Left renal pelvis (tissue), 4 donors: ENCODE results near the gene UCP2. TPM values are rescaled to one million over a fixed set of nuclear protein-coding genes. Genes with fewer than 3 reads are reported as not detected.

ENCODE experiments used
- DNase-seq, 4 donors: peaks; one replicate each; pipeline ENCODE4 v3.0.0-alpha.2; 2013; ENCODE audit warnings: low read depth in 4 of 4, low spot score in 3 of 4
- polyA plus RNA-seq, 4 donors: library from polyadenylated mRNA; unstranded; fragments of 120-200 nt; gene quantifications; one replicate each; pipeline ENCODE4 v1.2.1, GENCODE V29; 2013; ENCODE audit not compliant: insufficient read length in 4 of 4

The UCP2 gene
- polyA plus RNA-seq = 10 to 100 TPM; 48.0 to 79.8 (median 63.6) TPM

GRCh38 chr11:73982595-73982989, at the start of gene UCP2:
Gene UCP2, minus strand, starts transcription at chr11:73982843. Its CDS starts 4,465 bp downstream, at chr11:73978378.
- DNase-seq = peak in 3 of 4 donors; percentile 47 to 55 (median 52)

GRCh38 chr11:74030723-74031676, 48.4 kb upstream of the UCP2 start:
- DNase-seq = no peak

GRCh38 chr11:74025467-74026166, 43.0 kb upstream of the UCP2 start:
- DNase-seq = no peak

- no peak for DNase-seq
These were observed 41.8 kb upstream of the UCP2 start for GRCh38 chr11:74024261-74025029.

- DNase-seq = no peak
These were observed 40.6 kb upstream of the UCP2 start for GRCh38 chr11:74023276-74023675.

GRCh38 chr11:74022546-74022945, 39.9 kb upstream of the UCP2 start:
- no peak for DNase-seq

GRCh38 chr11:74021998-74022397, 39.4 kb upstream of the UCP2 start:
- no peak for DNase-seq

- no peak for DNase-seq
These were observed 37.9 kb upstream of the UCP2 start for GRCh38 chr11:74020539-74020938.

- DNase-seq = no peak
These were observed 37.2 kb upstream of the UCP2 start for GRCh38 chr11:74019860-74020259.

GRCh38 chr11:74019104-74019738, 36.6 kb upstream of the UCP2 start:
- DNase-seq = no peak

- DNase-seq = peak in 3 of 4 donors; percentile 1 to 7 (median 6)
These were observed 35.8 kb upstream of the UCP2 start for GRCh38 chr11:74018331-74019005.

- DNase-seq = no peak
These were observed 35.0 kb upstream of the UCP2 start for GRCh38 chr11:74017631-74018030.

GRCh38 chr11:74015919-74016684, 33.5 kb upstream of the UCP2 start:
- DNase-seq = no peak

- no peak for DNase-seq
These were observed 32.2 kb upstream of the UCP2 start for GRCh38 chr11:74014880-74015279.

GRCh38 chr11:74013141-74013540, 30.5 kb upstream of the UCP2 start:
- no peak for DNase-seq

- DNase-seq = no peak
These were observed 29.6 kb upstream of the UCP2 start for GRCh38 chr11:74012074-74012809.

GRCh38 chr11:74011360-74012073, 28.9 kb upstream of the UCP2 start:
- DNase-seq = no peak
